Activated naive CD8-positive, alpha-beta T cell (primary cell): ENCODE data around the gene RNU6-8.
A peak's percentile ranks its signal among the peaks of the same experiment; 100 is the strongest.

Source experiments
- H3K27ac Mint-ChIP-seq: one replicate; pipeline ENCODE4 v1.8.0; 2021; ENCODE audit warnings: mixed read lengths
- H3K27me3 Mint-ChIP-seq: one replicate; pipeline ENCODE4 v1.8.0; 2021; ENCODE audit warnings: mixed read lengths
- H3K36me3 Mint-ChIP-seq: one replicate; pipeline ENCODE4 v1.8.0; 2021; ENCODE audit warnings: mixed read lengths
- H3K4me1 Mint-ChIP-seq: one replicate; pipeline ENCODE4 v1.8.0; 2021; ENCODE audit warnings: low read depth, mixed read lengths
- H3K4me3 Mint-ChIP-seq: one replicate; pipeline ENCODE4 v1.8.0; 2021; ENCODE audit warnings: mild to moderate bottlenecking, mixed read lengths
- H3K9me3 Mint-ChIP-seq: one replicate; pipeline ENCODE4 v1.8.0; 2021; ENCODE audit warnings: low read depth, mixed read lengths

Gene RNU6-8

DNA sequence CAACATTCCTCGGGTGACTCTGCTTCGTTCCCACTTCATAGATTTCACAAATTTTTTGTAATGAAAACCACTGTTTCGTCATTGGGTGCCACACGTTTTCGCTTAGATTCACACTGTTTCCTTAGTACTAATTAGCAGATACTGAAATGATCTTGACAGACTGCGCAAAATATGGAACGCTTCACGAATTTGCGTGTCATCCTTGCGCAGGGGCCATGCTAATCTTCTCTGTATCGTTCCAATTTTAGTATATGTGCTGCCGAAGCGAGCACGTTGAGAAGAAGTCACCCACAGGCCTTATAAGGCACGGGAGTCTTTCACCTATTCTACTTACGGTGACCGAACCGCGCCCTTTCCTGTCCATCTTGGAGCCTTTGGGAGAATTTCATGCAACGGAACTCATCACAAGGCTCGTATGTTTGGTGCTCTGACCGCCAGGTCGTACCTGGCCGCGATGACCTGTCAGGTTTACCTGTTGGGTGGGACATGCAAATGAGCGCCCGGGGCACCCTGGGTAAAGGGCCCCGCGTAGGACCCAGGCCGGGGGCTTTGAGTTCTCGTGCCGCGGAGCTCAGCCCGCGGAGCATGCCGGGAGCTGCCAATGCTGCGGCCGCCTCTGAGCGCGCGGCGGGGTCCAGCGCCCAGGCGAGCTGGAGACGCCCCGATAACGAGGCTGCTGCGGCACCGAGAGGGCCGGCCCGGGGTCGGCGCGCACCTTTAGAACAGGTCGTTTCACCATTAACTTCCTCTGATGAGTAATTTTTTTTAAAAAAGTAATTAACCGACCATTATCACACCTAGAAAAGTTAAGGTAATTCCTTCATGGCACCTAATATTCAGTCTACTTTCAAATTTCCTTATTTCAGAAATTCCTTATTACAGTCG, at the start of gene RNU6-8:
Gene RNU6-8, minus strand, starts transcription at position 272 of the 885 bp plus-strand sequence.
- peak within 1 kb of the TSS; percentile 92 for H3K4me3 Mint-ChIP-seq
- no peaks in the 10 kb centered on the region for H3K36me3 Mint-ChIP-seq
- peaks cover 42% of the 10 kb centered on the region for H3K4me1 Mint-ChIP-seq
- H3K27me3 Mint-ChIP-seq, result no peaks in the 10 kb centered on the region
- peak within 1 kb of the TSS; percentile 99 for H3K27ac Mint-ChIP-seq
- no peaks in the 10 kb centered on the region for H3K9me3 Mint-ChIP-seq

DNA sequence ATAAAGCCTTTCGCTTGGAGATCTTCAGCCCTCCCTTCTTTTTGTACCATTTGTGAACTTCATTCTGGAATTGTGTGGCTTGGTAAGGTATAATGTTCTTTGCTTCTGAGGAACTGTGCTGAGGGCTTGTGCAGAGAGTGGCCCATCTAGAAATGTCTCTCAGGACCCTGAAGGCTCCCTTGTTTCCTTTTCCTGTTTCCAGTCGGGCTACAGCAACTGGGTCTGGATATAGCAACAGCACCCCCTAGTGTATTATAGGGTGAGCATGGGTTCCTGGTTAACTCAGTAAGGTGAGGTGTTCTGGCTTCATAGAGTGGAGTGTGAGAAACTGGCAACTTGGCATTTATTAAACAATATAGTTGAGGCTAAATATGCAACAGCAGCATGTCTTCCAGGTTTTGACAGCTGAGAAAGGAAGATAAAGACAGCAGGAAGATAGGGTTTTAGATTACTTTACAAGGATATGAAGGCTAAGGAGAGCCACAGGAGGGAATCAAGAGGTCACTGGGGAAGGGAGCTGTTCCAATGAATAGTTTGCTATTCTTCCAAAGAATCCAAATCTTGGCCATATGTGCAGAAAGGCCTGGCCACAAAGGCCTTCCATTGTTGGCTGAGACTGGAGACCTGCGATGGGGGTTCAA, 49.1 kb upstream of the RNU6-8 start:
- H3K27me3 Mint-ChIP-seq, result no peaks in the 10 kb centered on the region
- H3K4me3 Mint-ChIP-seq, result no peak overlapping the region

DNA sequence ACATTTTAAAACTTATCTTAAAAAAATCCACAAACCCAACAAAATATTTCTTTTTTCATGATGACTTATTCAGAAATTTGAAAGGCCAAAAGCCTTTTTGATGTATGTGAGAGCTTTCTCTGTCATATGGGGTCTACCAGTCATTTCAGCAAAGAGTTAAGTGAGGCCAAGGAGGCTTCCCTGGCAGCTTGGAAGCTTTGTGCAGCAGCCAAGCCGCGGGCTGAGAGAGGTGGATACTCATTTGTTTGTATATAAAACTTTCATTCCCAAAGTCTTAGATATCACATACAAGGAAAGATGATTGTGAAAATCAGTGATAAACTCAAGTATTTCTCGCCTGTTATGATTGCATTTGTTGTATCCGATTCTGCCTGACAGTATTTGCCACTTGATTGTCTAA, 48.5 kb upstream of the RNU6-8 start:
- Mint-ChIP-seq H3K4me3 (no peak overlapping the region), H3K27me3 (no peaks in the 10 kb centered on the region), H3K9me3 (no peaks in the 10 kb centered on the region), H3K4me1 (no peaks in the 10 kb centered on the region), H3K27ac (peak overlapping the region; percentile 30), H3K36me3 (no peaks in the 10 kb centered on the region)

More for the DNA sequence above, 49.1 kb upstream of the RNU6-8 start:
- Mint-ChIP-seq H3K9me3 (no peaks in the 10 kb centered on the region), H3K36me3 (no peaks in the 10 kb centered on the region), H3K4me1 (no peaks in the 10 kb centered on the region), H3K27ac (no peak overlapping the region)

DNA sequence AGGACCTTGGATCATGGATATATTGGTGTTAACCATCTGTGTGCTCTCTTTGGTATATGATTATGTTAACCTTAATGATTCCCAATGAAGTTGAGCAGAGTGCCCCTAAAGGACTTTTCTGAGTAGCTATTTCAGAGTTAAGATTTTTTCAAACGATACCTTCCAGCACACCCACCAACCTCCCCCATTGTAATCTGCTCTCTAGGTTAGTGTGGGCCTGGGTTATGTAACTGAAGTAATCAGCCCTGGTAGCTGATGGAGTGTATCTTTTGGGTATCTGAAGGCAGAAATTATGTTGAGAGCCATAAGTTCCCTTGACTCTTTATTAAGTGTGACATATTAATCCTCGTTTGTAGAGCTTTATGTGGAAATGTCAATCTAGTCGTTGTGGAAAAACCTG, 47.6 kb upstream of the RNU6-8 start:
- H3K4me1 Mint-ChIP-seq, result no peaks in the 10 kb centered on the region
- no peak overlapping the region for H3K4me3 Mint-ChIP-seq
- no peaks in the 10 kb centered on the region for H3K36me3 Mint-ChIP-seq
- no peaks in the 10 kb centered on the region for H3K9me3 Mint-ChIP-seq
- no peaks in the 10 kb centered on the region for H3K27me3 Mint-ChIP-seq
- H3K27ac Mint-ChIP-seq, result no peak overlapping the region

DNA sequence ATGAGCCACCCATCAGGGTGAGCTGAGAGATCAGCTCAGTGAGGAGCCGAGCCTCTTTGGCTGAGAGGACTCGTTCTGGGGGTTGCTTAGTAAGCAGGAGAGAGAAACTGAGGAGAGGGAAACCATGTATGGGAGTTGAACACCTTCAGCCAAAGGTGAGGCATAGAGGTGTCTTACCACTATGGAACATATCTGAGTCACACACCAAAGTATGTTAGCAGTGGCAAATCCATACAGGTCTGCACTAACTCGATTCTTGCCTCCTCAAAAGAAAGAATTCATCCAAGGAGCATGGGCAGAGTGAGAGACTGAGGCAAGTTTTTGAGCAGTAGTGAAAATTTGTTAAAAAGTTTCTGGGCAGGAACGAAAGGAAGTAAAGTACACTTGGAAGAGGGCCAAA, 46.7 kb upstream of the RNU6-8 start:
- H3K27me3 Mint-ChIP-seq, result no peaks in the 10 kb centered on the region
- H3K4me1 Mint-ChIP-seq, result no peaks in the 10 kb centered on the region
- H3K36me3 Mint-ChIP-seq, result no peaks in the 10 kb centered on the region

DNA sequence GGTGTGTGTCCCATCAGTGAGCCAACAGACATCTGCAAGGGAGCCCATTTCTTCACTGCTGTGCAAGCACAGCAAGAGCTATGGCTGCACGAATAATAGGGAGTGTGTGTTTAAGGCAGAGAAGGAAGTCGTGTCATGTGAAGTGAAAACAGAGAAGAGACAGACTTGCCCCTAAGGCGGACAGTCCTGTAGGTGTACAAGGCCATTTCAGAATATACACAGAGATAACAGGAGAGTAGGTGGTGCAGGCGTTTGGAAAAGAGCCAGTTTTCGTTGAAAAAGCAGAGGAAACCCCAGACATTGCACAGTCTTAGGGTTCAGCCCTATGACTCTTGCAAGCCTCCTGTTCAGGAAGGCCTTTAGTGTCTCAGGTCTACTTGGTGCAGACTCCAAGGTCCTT, 46.3 kb upstream of the RNU6-8 start:
- no peak overlapping the region for H3K27ac Mint-ChIP-seq

More for the DNA sequence above, 46.7 kb upstream of the RNU6-8 start:
- Mint-ChIP-seq H3K9me3 (no peaks in the 10 kb centered on the region), H3K27ac (no peak overlapping the region), H3K4me3 (no peak overlapping the region)

DNA sequence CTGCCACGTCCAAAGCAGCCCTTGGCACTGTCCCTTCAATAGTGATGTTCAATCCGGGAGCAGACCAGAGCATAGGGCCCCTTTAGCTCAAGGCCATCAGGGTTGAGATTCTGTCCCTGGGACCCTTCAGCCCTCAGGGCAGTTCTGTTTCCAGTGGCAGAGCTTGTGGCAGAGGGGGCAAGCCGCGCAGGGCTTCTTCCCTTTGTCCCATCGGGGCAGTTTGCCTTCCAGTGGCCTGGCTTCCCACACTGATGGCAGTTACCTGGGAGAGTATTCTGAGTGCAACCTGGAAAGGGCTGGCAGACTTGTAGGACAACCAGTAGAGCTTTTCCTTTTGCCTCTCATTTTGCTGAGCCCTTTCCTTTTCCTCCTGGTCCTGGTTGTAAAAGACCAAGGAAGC, 43.7 kb upstream of the RNU6-8 start:
- Mint-ChIP-seq H3K9me3 (no peaks in the 10 kb centered on the region), H3K27ac (no peak overlapping the region), H3K36me3 (no peaks in the 10 kb centered on the region), H3K4me3 (no peak overlapping the region), H3K4me1 (no peaks in the 10 kb centered on the region), H3K27me3 (peaks cover 1% of the 10 kb centered on the region)

More for the DNA sequence above, 46.3 kb upstream of the RNU6-8 start:
- no peak overlapping the region for H3K4me3 Mint-ChIP-seq
- no peaks in the 10 kb centered on the region for H3K36me3 Mint-ChIP-seq
- H3K4me1 Mint-ChIP-seq, result no peaks in the 10 kb centered on the region
- no peaks in the 10 kb centered on the region for H3K9me3 Mint-ChIP-seq
- no peaks in the 10 kb centered on the region for H3K27me3 Mint-ChIP-seq

DNA sequence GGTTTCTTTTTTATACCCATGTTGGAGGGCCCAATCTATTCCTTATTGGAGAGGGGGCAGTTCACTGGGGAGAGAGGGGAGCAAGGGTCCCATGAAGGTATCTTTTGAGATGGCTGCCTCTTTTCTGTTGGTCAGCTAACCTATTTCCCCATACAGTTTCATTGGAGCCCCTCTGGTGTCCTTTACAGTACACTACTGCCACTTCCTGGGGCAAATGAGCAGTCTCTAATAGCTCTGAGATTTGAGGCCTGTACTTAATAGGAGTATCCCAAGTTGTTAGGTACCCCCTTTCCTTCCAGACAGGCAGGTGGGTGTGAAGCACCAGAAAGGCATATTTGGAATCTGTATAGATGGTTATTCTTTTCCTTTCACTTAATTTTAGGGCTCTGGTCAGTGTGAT, 41.3 kb upstream of the RNU6-8 start:
- Mint-ChIP-seq H3K27ac (no peak overlapping the region), H3K27me3 (peaks cover 1% of the 10 kb centered on the region), H3K9me3 (no peaks in the 10 kb centered on the region), H3K4me3 (no peak overlapping the region), H3K36me3 (peaks cover 2% of the 10 kb centered on the region), H3K4me1 (no peaks in the 10 kb centered on the region)

DNA sequence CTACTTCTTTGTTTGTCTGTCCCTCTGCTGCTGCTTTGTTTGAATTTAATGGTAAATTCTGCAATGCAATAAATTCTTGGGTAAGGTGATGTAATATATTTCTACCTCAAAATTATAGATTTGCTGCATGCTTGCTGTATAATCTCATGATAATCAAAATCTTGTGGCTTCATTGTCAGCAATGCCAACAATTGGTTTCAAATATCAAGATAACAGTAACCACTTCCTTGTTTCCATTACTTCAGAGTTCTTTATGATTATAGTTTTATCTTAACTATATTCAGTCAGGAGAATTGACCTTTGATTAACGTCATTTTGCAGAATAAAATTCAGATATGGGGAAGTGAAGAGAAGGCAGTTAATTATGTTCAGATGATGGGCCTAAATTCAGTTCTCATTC, 30.2 kb upstream of the RNU6-8 start:
- no peaks in the 10 kb centered on the region for H3K9me3 Mint-ChIP-seq
- H3K4me3 Mint-ChIP-seq, result no peak overlapping the region
- H3K4me1 Mint-ChIP-seq, result peaks cover 11% of the 10 kb centered on the region
- no peak overlapping the region for H3K27ac Mint-ChIP-seq
- no peaks in the 10 kb centered on the region for H3K36me3 Mint-ChIP-seq
- no peaks in the 10 kb centered on the region for H3K27me3 Mint-ChIP-seq

DNA sequence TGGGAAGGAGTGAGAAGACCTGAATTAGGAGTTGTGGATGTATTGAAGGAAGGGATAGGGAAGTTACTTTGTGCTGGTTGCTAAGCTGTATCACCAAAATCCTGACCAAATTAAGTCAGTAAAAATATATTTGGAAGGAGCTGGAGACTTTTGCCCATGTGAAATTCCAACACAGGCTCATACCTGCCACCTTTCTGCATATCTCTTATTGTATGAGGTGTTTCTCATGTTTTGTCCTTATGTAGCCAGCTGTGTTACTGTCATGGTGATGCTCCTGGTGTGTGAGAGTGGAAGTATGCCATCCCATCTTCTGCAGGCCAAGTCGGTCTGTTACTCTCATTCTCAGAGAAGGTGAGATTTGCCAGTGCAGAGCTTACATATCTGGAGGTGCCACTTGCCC, 29.4 kb upstream of the RNU6-8 start:
- Mint-ChIP-seq H3K9me3 (no peaks in the 10 kb centered on the region), H3K27me3 (no peaks in the 10 kb centered on the region), H3K4me3 (no peak overlapping the region), H3K27ac (no peak overlapping the region), H3K36me3 (no peaks in the 10 kb centered on the region), H3K4me1 (peaks cover 11% of the 10 kb centered on the region)

DNA sequence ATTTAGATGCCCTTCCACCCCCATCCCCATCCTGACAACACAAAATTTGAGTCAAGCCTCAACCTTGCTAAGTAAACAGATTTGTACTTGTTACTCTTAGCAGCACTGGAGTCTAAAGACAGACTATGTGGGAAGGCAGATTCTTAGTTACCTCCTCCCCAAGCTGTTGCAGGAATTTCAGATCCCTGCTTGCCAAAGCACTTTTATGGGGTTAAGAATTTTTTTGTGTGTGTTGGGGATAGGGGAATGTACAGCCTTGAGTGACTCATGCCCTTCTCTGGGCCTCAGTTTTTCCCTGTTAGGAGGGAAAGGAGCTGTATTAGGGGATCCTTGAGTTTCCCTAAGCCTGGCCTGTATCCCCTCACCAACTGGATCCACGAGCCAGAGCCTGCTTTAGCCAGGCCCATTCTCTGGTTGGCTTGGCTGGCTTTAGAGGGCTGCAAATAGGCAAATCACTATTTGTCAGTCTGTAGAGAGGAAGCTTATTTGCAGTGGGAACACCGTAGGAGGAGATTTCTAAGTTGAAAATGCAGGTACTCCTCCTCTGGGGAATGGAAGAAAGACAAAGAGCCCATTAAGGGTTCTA, 27.7 kb upstream of the RNU6-8 start:
- no peaks in the 10 kb centered on the region for H3K36me3 Mint-ChIP-seq
- peaks cover 11% of the 10 kb centered on the region for H3K4me1 Mint-ChIP-seq
- H3K27ac Mint-ChIP-seq, result no peak overlapping the region
- no peaks in the 10 kb centered on the region for H3K27me3 Mint-ChIP-seq
- H3K9me3 Mint-ChIP-seq, result no peaks in the 10 kb centered on the region
- H3K4me3 Mint-ChIP-seq, result no peak overlapping the region

DNA sequence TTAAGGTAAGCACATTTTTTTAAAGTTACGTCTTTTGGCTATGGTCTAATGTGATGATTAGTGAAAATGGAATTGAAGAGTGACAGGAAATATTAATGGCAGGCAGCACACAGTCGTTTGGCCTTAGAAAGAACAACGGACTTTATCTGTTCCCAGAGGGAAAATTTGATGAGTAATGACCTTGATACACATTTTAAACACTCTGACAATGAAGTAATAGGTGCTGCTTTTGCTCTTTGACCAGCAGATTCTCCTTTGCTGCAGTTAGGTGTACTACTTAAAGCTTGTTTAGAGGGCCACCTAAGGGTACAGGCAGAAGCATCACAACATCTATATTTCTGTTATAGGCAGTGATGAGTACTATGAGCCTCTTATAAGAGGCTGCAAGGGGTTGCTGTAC, 27.1 kb upstream of the RNU6-8 start:
- H3K9me3 Mint-ChIP-seq, result no peaks in the 10 kb centered on the region
- H3K4me3 Mint-ChIP-seq, result no peak overlapping the region
- no peaks in the 10 kb centered on the region for H3K36me3 Mint-ChIP-seq
- no peak overlapping the region for H3K27ac Mint-ChIP-seq
- H3K4me1 Mint-ChIP-seq, result peaks cover 11% of the 10 kb centered on the region
- H3K27me3 Mint-ChIP-seq, result no peaks in the 10 kb centered on the region

DNA sequence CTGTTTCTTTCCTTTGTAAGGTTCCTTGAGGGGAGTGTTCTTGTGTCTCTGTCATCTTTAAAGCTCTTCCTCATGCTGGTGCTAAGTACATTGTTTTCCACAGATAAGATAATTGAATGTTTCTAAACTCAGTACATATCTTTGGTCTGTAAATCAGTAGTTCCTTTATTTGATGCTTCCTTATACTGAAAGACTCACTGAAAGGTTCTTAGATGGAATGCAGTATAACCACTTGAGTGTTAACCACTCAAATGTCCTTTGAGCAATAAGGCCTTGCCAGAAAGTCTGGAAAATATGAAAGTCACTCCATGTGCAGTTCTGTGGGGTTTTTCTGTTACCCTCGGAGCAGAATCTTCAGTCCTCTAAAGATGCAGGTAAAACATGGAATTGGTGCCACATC, 23.0 kb upstream of the RNU6-8 start:
- peaks cover 3% of the 10 kb centered on the region for H3K27me3 Mint-ChIP-seq
- H3K4me1 Mint-ChIP-seq, result no peaks in the 10 kb centered on the region

DNA sequence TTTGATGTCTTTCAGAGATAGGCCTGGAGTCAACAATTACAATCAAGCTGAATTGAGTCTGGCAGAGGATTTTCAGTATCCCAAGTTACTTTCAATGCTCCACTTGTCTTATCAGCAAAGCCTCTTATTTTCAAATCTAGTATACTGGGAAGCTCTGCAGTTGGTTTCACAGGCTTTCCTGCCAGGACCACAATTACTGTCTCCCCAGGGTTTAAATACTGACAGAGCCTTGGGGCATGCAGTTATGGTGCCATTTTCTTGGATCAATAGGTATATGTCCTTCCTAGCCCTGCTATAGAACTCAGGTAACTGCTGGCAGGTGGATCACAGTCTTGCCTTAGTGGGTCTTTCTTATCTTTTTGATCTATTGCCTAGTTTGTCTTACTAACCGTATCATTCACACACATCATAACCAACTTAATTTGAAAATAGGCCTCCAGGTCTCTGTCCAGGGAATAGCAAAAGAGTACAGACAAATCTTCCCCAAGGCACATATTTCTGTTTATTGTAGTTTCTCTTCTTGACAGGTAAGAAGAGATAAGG, 22.4 kb upstream of the RNU6-8 start:
- Mint-ChIP-seq H3K36me3 (peaks cover 3% of the 10 kb centered on the region), H3K4me3 (no peak overlapping the region), H3K27me3 (peaks cover 4% of the 10 kb centered on the region), H3K4me1 (no peaks in the 10 kb centered on the region), H3K9me3 (no peaks in the 10 kb centered on the region), H3K27ac (no peak overlapping the region)

More for the DNA sequence above, 23.0 kb upstream of the RNU6-8 start:
- Mint-ChIP-seq H3K27ac (no peak overlapping the region), H3K9me3 (no peaks in the 10 kb centered on the region), H3K36me3 (peaks cover 3% of the 10 kb centered on the region), H3K4me3 (no peak overlapping the region)

DNA sequence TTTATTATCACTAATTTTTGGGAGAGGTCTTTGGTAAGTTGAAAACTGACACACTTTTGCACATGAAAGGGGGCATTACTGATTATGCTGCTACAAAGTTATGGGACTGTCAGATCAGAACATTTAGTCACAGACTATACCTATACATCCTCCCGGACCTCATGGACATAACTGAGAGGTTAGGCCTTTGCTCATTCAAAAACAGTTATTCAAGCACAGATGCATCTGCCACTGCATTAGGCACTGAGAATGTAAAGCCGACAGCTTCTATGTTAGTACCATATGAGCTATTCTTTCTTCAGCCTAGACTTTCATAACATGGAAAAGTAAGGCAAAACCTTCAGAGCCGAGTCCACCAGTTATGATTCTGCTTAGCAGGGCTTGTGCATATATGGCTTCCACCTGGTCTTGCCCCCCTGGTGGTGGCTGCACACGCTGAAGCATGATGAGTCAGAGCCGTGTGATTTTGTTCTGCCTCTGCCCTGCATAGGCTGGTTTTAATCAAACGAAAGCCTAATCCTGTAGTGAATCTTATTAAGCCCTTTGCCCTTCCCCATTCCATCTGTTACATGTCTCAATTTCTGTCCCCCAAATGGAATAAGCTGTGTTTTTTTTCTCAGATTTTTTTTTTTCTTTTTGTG, 21.8 kb upstream of the RNU6-8 start:
- Mint-ChIP-seq H3K9me3 (no peaks in the 10 kb centered on the region), H3K27me3 (peaks cover 4% of the 10 kb centered on the region), H3K4me3 (no peak overlapping the region), H3K27ac (no peak overlapping the region), H3K4me1 (no peaks in the 10 kb centered on the region), H3K36me3 (peaks cover 3% of the 10 kb centered on the region)
